Measurements from ENCODE around the gene DMRTA1.
"Not testable (repeated sequence)": the region's sequence is repeated elsewhere in the genome, so short reads cannot be mapped to it uniquely, and the experiment has no call there.

Gene DMRTA1

GRCh38 chr9:22463205-22463604 lies 16.6 kb downstream of the DMRTA1 start:
- no peak for FAIRE-seq

- no peak for FAIRE-seq
These were observed 23.4 kb downstream of the DMRTA1 start for GRCh38 chr9:22469928-22470544.

GRCh38 chr9:22481566-22481965 lies 34.9 kb downstream of the DMRTA1 start:
- no peak for FAIRE-seq

- FAIRE-seq = no peak
These were observed 37.0 kb downstream of the DMRTA1 start for GRCh38 chr9:22483528-22484070.

GRCh38 chr9:22496197-22496596 lies 49.6 kb downstream of the DMRTA1 start:
- FAIRE-seq = not testable (repeated sequence)
